NCI-H226 (cell line): ENCODE measurements around the gene SLC5A11.
"Not testable (repeated sequence)": the region's sequence is repeated elsewhere in the genome, so short reads cannot be mapped to it uniquely, and the experiment has no call there.

ENCODE experiments used
- DNase-seq: peaks from one replicate; pipeline ENCODE4 v3.0.0-alpha.2; 2015

The SLC5A11 gene

DNA sequence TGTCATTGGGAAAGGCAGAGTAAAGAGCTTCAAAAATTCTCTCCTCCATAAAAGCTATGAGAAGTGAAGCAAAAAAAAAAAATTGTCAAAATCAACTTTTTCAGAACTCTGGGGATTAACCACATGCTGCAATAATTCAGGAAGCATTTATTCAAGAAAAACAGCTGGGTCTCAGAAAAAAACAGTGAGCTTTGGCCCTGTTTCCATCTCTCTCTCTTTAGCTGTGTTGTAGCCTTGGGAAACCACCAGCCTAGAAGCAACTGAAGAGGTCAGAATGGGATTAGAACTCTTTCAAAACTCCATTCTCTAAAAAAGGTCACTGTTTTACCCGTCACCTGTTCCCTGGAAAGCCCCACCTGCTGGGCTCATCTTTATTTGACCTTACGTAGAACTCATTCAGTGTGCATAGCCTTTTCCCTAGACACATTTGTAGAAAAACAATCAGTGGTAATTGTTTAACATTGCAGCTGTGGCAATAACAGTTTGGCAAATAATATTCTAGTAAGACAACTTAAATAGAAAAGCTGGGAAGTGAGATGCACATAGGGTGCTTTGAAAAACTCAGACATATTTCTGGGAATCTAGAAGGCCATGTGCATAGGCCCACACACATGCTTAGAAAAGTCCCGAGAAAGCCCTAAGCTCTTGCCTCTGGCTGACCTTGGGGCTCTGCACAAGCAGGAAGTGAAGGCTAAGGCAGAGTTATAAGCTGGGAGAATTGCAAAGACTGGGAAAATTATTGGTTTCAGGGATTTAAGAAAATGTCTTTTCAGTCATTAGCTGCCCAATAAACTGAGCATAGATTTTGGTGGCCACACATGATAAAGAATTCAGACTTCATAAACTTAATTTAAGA, 18.0 kb downstream of the SLC5A11 start:
- DNase-seq = no peak

DNA sequence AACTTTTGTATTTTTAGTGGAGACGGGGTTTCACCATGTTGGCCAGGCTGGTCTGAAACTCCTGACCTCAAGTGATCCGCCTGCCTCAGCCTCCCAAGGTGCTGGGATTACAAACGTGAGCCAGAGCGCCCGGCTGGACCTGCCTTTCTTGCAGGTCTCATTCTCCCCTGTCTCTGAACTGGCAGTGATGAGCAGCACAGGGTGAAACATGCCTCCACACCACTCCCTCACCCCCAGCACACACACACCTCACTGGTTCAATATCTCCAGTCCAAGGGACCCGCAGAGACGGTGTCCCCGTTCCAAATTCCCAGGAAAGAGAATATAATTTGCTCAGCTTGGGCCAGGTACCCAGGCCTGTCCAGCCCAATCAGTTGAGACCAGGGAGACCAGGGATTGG, 23.3 kb downstream of the SLC5A11 start:
- DNase-seq = no peak

DNA sequence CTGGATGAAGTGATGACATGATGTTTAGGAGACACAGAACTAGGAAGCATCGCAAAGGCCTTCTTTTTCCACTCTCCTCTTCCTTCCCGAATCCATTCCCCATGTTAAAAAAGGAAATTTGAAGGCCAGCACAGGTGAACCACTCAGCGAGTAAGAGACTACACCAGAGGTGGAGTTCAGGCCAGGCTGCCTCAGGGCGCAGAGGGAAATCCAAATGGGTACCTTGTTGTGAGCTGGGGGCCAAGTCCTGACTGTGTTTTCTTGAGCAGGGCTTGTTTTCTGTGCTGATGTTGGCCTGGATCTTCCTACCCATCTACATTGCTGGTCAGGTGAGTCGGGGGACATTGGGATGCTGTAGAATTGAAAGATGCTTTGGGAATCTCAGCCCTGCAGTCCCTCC, 26.1 kb downstream of the SLC5A11 start:
- DNase-seq = no peak

- no peak for DNase-seq
Measured at GRCh38 chr16:24873028-24873427, 27.3 kb downstream of the SLC5A11 start.

DNA sequence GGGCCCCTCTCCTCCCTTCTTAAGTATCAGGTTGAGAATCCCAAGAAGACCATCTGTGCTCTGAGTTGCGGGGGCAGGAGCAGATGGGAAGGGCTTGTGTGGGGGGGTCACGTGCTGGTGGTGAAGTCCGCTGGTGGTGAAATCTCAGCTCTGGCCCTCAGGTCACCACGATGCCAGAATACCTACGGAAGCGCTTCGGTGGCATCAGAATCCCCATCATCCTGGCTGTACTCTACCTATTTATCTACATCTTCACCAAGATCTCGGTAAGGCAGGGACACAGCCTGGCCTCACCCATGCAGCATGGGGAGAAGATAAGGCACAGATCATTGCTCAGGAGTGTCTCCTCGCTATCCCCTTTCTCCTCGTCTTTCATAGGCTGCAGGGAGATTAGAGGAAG, 29.7 kb downstream of the SLC5A11 start:
- DNase-seq = no peak

DNA sequence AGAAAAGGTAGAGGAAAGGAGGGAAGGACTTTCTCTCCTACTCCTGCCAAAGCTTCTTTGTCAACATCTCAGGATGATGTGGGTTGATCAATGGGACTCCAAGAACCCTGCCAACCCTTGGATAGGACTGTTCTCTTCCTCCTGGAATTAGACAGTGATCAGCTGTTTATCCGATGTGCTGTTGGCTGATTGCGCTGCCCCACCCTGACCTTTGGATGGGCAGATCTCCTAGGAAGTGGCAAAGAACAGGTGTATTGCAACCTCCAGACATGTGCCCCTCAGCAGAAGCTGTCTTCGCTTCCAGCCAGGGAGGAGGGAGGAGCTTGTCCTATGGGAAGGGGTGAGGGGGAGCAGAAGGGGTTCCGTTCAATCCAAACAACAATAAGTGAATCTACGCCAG, 30.5 kb downstream of the SLC5A11 start:
- no peak for DNase-seq

GRCh38 chr16:24879684-24880083, 33.9 kb downstream of the SLC5A11 start:
- no peak for DNase-seq

GRCh38 chr16:24883714-24884151, 38.0 kb downstream of the SLC5A11 start:
- no peak for DNase-seq

DNA sequence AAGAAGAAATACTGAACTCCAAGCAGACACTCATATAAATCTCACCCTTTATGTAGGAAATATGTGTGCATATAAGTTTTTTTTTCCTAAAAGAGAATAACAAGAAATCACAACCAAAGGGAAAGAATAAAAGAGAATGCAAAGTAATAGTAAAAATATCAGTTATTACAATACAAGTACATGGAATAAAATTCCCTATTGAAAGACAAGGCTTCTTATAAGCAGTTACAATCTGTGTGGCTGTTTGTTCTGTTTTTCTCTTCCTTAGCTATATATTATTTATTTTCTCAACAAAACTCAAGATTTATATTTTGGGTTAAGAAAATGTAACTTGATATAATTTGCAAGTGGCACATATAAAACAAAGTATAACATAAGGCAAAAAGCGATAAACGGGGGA, 41.7 kb downstream of the SLC5A11 start:
- no peak for DNase-seq

DNA sequence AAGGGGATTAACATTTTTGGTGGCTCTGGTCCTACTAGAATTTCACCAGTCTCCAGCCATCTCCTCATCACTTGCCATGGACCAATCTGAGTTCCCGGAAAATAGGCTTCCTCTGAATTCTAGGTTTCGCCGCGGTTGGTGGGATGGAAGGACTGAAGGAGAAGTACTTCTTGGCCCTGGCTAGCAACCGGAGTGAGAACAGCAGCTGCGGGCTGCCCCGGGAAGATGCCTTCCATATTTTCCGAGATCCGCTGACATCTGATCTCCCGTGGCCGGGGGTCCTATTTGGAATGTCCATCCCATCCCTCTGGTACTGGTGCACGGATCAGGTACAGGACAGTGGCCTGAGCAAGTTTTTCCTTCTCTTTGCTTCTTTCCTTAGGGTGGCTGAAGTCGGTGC, 45.0 kb downstream of the SLC5A11 start:
- DNase-seq = no peak

DNA sequence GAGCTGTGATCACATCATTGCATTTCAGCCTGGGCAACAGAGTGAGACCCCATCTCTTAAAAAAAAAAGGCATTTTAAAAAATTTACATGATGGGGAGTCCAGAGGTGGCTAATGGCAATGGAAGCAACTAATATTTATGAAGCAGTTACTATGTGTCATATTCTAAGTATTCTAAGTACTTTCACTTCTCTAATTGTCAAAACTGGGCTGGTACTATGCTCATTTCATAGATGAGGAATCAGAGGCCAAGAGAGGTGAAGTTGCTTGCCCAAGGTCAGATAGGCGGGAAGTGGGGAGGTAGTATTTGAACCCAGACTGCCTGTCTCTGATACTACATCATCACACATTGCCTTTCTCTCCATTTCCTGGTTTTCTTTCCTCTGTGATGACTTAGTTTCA, 50.7 kb downstream of the SLC5A11 start:
- no peak for DNase-seq

DNA sequence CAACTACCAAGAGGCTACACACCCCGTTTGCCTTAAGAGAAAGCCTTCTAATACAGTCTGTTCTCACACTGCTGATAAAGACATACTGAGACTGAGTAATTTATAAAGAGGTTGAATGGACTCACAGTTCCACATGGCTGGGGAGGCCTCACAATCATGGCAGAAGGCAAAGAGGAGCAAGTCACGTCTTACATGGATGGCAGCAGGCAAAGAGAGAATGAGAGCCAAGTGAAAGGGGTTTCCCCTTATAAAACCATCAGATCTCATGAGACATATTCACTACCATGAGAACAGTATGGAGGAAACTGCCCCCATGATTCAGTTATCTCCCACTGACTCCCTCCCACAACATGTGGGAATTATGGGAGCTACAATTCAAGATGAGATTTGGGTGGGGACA, 51.8 kb downstream of the SLC5A11 start:
- DNase-seq = not testable (repeated sequence)

DNA sequence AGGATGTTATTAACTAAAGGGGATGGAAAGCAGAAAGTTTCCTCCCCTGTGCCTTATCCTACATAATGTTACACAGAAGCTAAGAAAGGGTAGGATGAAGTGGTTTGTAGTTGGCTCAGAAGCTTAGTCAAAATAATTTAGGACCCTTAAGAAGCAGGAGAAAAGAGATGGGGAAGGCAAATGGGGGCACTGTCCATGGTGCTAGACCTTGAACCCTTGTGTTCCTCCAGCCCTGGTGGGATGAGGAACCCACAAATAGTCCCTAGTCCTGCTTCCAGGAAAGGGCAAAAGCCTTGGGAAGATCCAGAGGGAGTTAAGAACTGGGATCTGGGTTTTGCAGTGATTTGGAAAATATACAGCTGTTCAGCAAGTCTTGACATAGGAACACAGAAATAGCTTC, 54.5 kb downstream of the SLC5A11 start:
- no peak for DNase-seq

DNA sequence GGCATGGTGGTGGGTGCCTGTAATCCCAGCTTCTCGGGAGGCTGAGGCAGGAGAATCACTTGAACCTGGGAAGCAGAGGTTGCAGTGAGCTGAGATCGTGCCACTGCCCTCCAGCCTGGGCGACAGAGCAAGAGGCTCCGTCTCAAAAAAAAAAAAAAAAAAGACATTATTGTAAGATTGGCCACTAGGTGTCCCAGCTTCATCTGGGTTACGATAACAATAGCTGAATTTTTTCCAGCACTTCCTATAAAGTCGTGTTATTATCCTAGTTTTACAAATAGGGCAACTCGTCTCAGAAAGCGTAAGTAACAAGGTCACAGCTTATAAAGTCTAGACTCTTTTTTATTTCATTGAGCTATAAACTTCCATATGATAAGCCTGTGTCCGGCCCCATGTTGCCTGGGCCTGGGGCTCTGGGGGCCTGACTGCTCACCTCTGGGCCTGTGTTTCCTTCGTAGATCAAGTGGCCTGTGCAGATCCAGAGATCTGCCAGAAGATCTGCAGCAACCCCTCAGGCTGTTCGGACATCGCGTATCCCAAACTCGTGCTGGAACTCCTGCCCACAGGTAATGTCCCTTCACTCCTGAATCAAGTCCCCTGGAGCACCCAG, 60.5 kb downstream of the SLC5A11 start:
- DNase-seq = no peak

GRCh38 chr16:24906901-24907300, 61.1 kb downstream of the SLC5A11 start:
- DNase-seq = no peak

GRCh38 chr16:24908716-24909115, 63.0 kb downstream of the SLC5A11 start:
- DNase-seq = no peak

DNA sequence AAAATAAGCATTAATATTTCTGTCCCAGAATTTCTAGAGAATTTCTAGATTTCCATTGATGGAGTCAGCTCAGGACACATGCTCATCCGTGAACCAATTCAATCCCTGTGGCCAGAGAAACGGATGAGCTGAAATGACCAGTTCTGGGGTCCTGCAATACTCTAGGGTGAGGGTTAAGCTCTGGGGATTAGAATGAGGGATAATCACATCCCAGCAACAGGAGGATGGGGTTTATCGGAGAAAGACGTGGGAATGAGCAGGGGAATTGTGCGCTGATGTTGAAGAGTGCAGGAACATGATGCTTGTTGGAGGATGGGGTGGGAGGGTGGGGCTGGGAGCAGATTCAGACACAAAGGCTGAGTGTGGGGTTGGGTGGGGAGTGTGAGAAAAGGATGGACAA, 64.1 kb downstream of the SLC5A11 start:
- DNase-seq = no peak

DNA sequence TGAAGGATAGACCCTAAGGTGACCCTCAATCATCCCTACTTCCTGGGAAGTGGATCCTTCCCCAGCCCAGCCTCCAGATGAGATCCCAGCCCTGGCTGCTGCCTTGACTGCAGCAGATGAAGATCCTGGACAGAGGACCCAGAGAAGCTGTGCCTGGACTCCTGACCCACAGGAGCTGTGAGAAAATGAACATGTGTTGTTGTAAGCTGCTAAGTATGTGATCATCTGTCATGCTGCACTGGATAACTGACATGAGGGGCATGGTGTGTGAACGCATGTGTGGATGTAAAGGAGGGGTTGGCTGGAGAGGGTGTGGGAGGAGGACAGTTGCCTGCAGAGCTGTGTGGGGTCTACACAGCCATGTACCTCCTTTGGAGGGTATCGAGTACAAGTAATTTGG, 69.3 kb downstream of the SLC5A11 start:
- no peak for DNase-seq

GRCh38 chr16:24915576-24915975, 69.8 kb downstream of the SLC5A11 start:
- DNase-seq = no peak

DNA sequence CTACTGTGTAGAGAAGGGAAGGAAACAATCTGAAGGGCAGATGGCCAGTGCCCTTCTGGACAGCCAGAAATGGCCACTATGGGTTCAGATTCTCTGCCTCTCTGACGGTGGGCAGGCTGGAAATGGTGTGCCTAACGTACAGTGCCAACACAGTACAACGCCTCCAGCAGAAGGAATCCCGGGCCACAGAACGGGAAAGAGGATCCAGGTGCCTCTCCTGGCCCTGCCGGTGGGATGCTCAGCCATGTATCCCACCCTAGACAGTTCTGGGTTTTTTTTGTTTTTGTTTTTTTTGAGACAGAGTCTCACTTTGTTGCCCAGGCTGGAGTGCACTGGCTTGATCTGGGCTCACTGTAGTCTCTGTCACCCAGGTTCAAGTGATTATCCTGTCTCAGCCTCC, 71.5 kb downstream of the SLC5A11 start:
- DNase-seq = no peak

DNA sequence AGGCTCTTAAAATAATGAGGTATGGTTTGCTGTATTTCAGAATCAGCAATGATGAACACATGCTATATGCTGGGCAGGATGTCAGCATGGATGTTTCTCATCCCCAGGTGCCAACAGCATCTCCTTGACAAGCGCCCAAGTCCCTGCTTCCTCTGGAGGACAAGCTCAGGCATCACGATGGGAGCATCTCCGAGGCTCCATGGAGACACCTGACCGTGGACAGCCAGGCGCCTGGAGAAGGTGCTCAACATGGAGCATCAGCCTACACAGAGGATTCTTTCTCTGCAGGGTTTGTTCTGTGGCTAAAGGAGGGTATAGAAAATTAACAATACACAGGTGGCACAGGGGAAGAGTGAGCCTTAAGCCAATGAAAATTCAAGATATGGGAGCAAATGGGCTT, 72.1 kb downstream of the SLC5A11 start:
- no peak for DNase-seq

GRCh38 chr16:24918641-24919040, 72.9 kb downstream of the SLC5A11 start:
- DNase-seq = no peak

GRCh38 chr16:24919536-24919935, 73.8 kb downstream of the SLC5A11 start:
- DNase-seq = no peak

DNA sequence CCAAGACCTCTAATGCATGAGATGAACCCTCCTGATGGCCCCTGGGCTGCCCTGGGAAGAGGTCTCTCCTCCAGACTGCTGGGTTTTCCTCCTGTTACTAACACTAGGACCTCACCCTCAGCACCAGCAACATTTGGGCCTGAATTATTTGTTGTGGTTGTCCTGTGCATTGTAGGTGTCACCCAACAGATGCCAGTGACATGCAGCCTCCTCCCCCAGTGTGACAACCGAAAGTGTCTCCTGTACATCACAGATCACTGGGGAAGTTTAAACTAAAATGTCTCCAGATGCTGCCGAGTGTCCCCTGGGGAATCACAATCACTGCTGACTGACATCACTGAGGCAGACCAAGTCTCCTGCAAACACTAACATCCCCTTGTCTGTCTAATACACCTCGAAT, 74.8 kb downstream of the SLC5A11 start:
- no peak for DNase-seq

GRCh38 chr16:24921229-24921628, 75.5 kb downstream of the SLC5A11 start:
- no peak for DNase-seq
